GM19043 (cell line): ENCODE data around the gene PAOX.
"Not testable (repeated sequence)": the region's sequence is repeated elsewhere in the genome, so short reads cannot be mapped to it uniquely, and the experiment has no call there.

Experiments used
- ATAC-seq: cut with Tn5 transposase; IDR thresholded peaks from one replicate; pipeline ENCODE4 v1.9.1; 2021; ENCODE audit warnings: low read depth; ENCODE audit not compliant: unreplicated experiment

The PAOX gene

DNA sequence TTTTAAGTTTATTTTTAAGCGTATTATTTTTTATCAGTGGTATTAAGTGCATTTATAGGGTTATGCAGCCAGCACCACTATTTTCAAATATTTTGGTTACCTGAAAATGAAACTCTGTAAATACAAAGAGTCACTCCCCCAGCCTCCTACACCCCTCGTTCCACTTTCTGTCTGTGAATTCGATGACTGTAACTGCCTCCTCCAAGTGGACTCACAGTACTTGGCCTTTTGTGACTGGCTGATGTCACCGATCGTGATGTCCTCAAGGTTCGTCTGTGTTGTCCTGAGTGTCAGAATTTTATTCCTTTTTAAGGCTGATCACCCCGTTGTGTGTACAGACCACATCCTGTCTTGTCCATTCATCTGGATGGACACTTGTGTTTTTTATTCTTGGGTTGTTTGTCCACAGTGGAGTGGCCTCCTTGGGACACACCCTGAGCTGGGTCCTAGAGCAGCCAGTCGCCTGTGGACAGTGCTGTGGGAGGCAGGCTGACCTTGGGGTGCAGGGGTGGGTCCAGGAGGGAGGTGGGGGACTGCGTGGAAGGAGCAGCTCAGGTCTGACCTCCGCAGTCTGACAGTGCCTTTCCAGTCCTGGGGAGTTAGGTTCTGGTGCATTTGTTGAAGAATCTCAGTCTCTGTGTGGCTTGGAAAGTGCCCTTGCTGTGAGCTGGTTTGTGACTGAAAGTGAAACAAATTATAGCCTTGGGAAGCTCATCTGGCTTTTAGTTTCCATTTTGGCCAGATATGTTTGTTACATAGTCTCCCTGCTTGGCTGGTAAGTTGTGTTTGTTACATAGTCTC, 21.8 kb downstream of the PAOX start:
- peak; percentile 85 for ATAC-seq

GRCh38 chr10:133401500-133401899, 22.4 kb downstream of the PAOX start:
- ATAC-seq: no peak

GRCh38 chr10:133401981-133402725, 23.1 kb downstream of the PAOX start:
- no peak for ATAC-seq

- no peak for ATAC-seq
These were observed 24.3 kb downstream of the PAOX start for GRCh38 chr10:133403359-133403758.

DNA sequence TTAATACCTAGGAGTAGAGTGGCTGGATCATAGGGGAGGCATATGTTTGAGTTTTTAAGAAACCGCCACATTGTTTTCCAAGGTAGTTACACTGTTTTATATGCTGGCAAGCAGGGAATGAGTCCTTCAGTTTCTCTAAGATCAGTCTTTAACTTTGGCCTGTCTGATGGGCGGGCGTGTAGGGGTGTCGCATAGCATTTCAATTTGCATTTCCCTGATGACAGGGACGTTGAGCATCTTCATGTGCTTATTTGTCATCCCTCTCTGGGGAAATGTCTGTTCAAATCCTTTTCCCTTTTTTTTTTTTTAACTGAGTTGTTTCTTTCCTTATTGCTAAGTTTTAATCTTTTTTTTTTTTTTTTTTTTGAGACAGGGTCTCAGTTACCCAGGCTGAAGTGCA, 24.7 kb downstream of the PAOX start:
- ATAC-seq: no peak

DNA sequence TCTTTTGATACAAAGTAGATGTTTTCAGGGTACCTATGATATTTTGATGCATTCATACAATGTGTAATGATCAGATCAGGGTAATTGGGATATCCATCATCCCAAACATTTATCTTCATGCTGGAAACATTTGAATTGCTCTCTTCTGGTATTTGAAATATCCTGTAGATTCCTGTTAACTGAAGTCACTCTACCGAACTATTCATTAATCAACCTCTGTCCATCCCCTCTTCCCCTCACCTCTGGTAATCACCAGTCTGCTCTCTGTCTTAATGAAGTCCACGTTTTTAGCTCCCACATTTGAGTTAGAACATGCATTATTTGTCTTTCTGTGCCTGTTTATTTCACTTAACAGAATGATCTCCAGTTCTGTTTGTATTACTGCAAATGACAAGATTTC, 26.2 kb downstream of the PAOX start:
- ATAC-seq: no peak

GRCh38 chr10:133405844-133406527, 26.9 kb downstream of the PAOX start:
- peak; percentile 58 for ATAC-seq

DNA sequence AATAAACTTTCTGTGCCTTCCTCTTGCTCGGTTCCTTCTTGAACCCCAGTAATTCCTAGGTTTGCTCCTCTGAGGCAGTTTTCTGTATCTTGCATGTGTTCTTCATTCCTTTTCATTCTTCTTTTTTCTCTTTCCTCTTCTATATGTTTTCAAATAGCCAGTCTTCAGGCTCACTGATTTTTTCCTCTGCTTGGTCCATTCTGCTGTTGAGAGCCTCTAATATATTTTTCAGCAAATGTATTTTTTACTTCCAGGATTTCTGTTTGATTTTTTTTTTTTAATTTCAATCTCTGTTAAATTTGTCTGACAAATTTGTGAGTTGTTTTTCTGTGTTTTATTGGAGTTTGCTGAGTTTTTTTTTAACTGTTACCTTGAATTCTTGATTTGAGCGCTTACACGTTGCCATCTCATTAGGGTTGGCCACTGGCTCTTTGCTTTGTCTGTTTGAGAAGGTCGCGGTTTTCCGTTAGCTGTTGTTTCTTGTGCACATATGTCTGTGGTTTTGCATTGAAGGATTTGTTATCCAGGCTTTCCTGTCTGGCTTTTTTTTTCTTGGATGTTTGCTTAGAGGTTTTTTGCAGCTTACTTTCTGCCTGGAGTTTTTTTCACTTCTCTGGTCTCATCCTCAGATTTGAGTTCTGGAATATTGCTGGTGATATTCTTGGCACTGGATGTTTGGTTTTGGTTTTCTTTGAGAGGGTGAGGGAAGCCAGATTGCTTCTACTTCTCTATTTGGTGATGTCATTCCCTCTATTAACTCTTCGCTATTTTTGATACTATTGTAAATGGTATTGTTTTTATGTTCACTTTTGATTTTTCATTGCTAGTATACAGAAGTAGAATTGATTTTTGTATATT, 32.7 kb downstream of the PAOX start:
- ATAC-seq: no peak

GRCh38 chr10:133412381-133412711, 33.3 kb downstream of the PAOX start:
- no peak for ATAC-seq

- ATAC-seq: not testable (repeated sequence)
These were observed 35.3 kb downstream of the PAOX start for GRCh38 chr10:133414401-133414800.

GRCh38 chr10:133415752-133416151, 36.7 kb downstream of the PAOX start:
- no peak for ATAC-seq

- ATAC-seq: no peak
These were observed 39.4 kb downstream of the PAOX start for GRCh38 chr10:133418289-133418993.

DNA sequence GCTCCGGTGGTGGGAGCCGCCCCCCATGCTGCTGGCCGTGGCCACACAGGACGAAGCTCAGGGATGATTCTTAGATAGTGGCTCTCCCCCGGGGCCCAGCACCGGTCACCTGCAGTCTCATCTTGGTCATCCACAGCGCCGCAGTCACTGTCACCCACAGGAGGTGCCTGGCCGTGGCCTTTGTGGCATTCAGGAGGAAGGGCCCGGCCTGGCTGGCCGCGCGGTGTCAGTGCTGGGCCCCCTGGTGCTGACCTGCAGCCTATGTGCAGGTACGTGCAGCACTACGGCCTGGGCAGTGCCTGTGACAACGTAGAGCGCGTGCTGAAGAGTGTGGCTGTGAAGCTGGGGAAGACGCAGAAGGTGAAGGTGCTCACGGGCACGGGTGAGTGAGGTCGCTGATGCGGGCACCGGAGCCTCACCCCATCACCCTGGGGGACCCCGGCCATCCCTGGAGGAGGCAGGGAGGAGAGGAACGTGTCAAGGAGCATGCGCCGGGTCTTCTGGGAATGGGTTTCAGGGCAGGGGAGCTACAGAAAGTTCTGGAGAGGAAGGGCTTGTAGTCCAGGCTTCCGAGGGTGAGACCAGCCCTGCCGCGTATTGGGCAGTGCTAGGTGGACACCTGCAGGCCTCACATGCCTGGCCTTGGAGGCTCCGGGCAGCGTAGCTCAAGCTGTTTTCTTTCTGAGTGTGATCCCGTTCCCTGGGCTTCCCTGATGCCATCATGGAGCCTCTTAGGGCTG, 40.3 kb downstream of the PAOX start:
- no peak for ATAC-seq

DNA sequence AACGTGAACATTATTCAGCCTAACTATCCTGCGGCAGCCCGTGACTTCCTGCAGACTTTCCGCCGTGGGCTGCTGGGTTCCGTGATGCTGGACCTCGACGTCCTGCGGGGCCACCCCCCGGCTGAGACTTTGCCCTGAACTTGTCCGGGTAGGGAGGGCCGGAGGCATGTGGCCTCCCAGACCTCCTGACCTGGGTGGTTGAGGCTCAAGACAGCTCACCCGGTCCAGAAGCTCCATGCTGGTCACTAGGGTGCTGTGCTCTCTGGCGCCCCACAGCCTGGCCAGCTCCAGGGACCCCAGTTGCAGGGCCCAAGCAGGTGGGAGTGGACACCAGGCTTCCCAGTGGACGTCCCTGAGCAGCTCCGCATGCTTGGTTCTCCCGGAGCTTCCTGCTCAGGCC, 41.0 kb downstream of the PAOX start:
- no peak for ATAC-seq

GRCh38 chr10:133420579-133420978, 41.5 kb downstream of the PAOX start:
- ATAC-seq: no peak

GRCh38 chr10:133421336-133422222, 42.5 kb downstream of the PAOX start:
- ATAC-seq: no peak

DNA sequence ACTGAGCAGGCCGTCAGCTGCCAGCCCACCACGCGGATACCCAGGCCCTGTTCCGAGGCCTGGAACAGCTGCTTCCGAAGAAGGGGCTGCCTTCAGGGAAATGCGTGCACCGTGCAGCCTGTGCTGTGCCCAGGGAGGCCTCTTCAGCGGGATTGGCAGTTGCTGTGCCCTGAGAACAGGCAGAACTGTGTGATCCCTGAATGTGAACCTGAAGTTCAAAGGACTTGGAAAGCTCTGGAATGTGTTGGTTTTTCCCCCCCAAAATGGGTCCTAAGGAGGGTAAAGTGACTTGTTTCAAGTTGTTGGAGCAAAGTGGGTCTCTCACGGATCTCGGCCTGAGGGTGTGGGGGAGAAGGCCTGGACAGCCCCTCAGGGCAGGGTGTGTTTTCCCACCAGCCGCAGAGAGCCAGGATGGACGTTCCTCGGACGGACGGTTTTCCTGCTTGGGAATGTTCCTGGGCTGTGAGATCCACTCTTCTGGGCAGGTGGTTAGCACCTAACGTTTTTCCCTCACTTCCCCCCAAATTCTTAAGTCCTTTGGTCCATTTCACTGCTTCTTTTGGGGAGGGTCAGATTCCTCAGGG, 43.3 kb downstream of the PAOX start:
- no peak for ATAC-seq
